ENCODE results near the gene PLA2G4B. TPM values are rescaled to one million over a fixed set of nuclear protein-coding genes. Genes with fewer than 3 reads are reported as not detected.

Gene PLA2G4B
- total RNA-seq, 2 experiments from 2014 or later: 21.5 to 26.0 TPM

DNA sequence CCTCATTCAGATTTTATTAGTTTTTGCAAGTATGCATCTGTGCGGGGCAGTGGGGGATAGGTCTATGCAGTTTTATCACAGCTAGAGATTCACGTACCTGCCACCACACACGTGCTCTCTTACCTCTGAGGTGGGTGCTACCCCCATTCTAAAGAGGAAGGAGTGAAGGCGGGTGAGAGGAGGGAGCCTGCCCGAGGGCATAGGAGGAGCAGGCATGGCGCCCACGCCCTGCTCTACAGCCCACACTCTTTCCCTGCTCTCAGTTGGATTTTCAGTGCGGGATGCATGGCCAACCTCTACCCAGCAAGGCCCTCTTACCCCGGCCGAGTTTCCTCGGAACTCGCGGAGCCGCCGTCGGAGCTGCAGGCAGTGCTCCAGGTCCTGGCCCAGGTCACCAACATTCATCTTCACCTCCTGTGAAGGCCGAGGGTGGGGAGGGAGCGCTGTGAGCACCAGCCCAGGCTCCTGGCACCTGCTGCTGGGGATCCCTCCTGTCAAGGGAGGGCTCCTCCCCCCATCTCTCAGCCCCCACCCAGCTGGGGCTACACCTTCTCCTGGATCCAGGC lies 26.9 kb downstream of the PLA2G4B start:
- POLR2A ChIA-PET: interaction anchor here (0.6 kb wide), 1 partner anchor 246 kb away, joined by 3 read pairs; no protein-coding TSS in a partner anchor
- H3K4me3 Mint-ChIP-seq: no peak overlapping the region
- H3K36me3 Mint-ChIP-seq: no peaks in the 10 kb centered on the region
- peaks cover 1% of the 10 kb centered on the region for H3K27me3 Mint-ChIP-seq
- no peak for ATAC-seq (ENCODE audit: low read depth)
- peaks cover 2% of the 10 kb centered on the region for H3K4me1 Mint-ChIP-seq
- no peak overlapping the region for H3K27ac Mint-ChIP-seq
- no peak for DNase-seq
- no peaks in the 10 kb centered on the region for H3K9me3 Mint-ChIP-seq

GRCh38 chr15:41866263-41866703 lies 27.6 kb downstream of the PLA2G4B start:
- H3K27ac Mint-ChIP-seq: no peak overlapping the region
- ATAC-seq (ENCODE audit: low read depth) (no peak), DNase-seq (no peak)
- H3K4me1 Mint-ChIP-seq: peaks cover 7% of the 10 kb centered on the region
- peaks cover 1% of the 10 kb centered on the region for H3K27me3 Mint-ChIP-seq
- POLR2A ChIA-PET: no interaction called here
- no peaks in the 10 kb centered on the region for H3K36me3 Mint-ChIP-seq
- H3K4me3 Mint-ChIP-seq: no peak overlapping the region
- no peaks in the 10 kb centered on the region for H3K9me3 Mint-ChIP-seq

DNA sequence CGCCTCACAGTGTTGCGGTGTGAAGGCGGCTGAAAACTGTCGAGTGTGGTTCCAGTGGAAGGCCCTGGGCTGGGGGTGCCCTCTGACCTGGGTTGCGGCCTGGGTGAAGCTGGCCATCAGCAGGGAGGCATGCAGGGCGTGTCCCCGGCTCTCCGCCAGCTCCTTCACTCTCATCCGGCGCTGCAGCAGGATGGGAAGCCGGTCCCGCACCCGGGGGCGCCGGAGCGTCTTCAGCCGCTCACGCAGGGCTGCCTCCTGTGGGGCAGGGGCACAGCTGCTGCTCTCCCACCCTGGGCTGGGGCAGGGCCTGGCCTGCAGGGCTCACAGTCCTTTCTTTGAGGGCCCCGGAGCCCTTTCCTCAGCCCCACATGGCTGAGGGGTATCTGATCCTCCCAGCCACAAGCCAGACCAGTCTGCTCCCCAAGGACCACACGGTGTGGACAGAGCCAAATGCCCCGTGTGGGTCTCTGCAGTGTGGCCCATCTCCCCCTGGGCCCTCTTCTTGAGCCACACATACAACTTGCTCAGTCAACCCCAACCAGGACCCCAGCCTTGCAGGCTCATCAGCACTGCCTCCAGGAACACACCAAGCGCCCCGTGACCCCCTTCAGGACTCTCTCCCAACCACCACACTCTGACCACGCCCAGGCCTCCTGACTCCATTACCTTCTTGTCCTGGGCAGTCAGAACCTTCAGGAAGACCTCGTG lies 28.4 kb downstream of the PLA2G4B start:
- no peaks in the 10 kb centered on the region for H3K36me3 Mint-ChIP-seq
- H3K27ac Mint-ChIP-seq: no peak overlapping the region
- peaks cover 7% of the 10 kb centered on the region for H3K4me1 Mint-ChIP-seq
- H3K27me3 Mint-ChIP-seq: peaks cover 1% of the 10 kb centered on the region
- ATAC-seq (ENCODE audit: low read depth) (no peak), DNase-seq (no peak)
- POLR2A ChIA-PET: no interaction called here
- no peaks in the 10 kb centered on the region for H3K9me3 Mint-ChIP-seq
- H3K4me3 Mint-ChIP-seq: no peak overlapping the region

GRCh38 chr15:41868321-41868720 lies 29.7 kb downstream of the PLA2G4B start:
- DNase-seq (no peak), ATAC-seq (ENCODE audit: low read depth) (no peak)
- no peak overlapping the region for H3K27ac Mint-ChIP-seq
- H3K4me1 Mint-ChIP-seq: peaks cover 7% of the 10 kb centered on the region
- no peaks in the 10 kb centered on the region for H3K9me3 Mint-ChIP-seq
- H3K36me3 Mint-ChIP-seq: no peaks in the 10 kb centered on the region
- peaks cover 1% of the 10 kb centered on the region for H3K27me3 Mint-ChIP-seq
- no peak overlapping the region for H3K4me3 Mint-ChIP-seq
- POLR2A ChIA-PET: no interaction called here

GRCh38 chr15:41869770-41870688 lies 31.4 kb downstream of the PLA2G4B start:
- Mint-ChIP-seq H3K36me3 (no peaks in the 10 kb centered on the region), H3K9me3 (no peaks in the 10 kb centered on the region), H3K27ac (peak overlapping the region; percentile 89), H3K27me3 (no peaks in the 10 kb centered on the region), H3K4me3 (no peak overlapping the region), H3K4me1 (peaks cover 7% of the 10 kb centered on the region)
- POLR2A ChIA-PET: interaction anchor here (0.8 to 2.7 kb wide), 9 partner anchors 9 to 96 kb away, joined by 3 to 11 read pairs (median 4); partner anchors contain the start of genes JMJD7 and MAPKBP1
- no peak for ATAC-seq (ENCODE audit: low read depth)
- no peak for DNase-seq

DNA sequence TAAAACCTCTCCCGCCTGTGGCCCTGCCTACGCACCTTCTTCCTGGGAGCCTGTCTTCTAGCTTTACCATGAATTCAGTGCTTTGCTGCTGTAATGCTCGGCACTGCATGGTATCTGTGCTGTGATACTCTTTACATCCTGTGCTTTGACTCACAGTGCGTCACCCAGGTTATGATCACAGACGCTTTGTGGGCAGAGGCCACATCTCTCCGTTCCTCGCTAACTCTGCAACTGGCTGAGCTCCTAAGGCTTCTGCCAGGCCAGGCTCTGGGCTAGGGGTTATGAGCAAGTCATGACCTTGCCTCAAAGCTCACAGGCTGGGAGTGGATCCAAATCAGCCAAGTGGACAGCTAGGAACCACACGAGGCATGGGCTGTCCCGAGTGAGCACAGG lies 32.0 kb downstream of the PLA2G4B start:
- Mint-ChIP-seq H3K27ac (peak overlapping the region; percentile 89), H3K36me3 (no peaks in the 10 kb centered on the region), H3K9me3 (no peaks in the 10 kb centered on the region), H3K4me1 (peaks cover 7% of the 10 kb centered on the region), H3K27me3 (no peaks in the 10 kb centered on the region), H3K4me3 (peak overlapping the region; percentile 29)
- DNase-seq (peak; percentile 50), ATAC-seq (ENCODE audit: low read depth) (peak; percentile 97)
- POLR2A ChIA-PET: interaction anchor here (0.8 to 2.7 kb wide), 9 partner anchors 10 to 96 kb away, joined by 3 to 11 read pairs (median 4); partner anchors contain the start of genes JMJD7 and MAPKBP1

- Mint-ChIP-seq H3K27ac (peak overlapping the region; percentile 89), H3K36me3 (no peaks in the 10 kb centered on the region), H3K4me1 (peaks cover 7% of the 10 kb centered on the region), H3K27me3 (no peaks in the 10 kb centered on the region), H3K4me3 (no peak overlapping the region), H3K9me3 (no peaks in the 10 kb centered on the region)
- DNase-seq (no peak), ATAC-seq (ENCODE audit: low read depth) (no peak)
- POLR2A ChIA-PET: interaction anchor here (0.8 to 2.7 kb wide), 7 partner anchors 10 to 97 kb away, joined by 3 to 11 read pairs (median 5); partner anchors contain the start of genes JMJD7 and MAPKBP1
Observed at GRCh38 chr15:41871175-41871905, 32.7 kb downstream of the PLA2G4B start.

DNA sequence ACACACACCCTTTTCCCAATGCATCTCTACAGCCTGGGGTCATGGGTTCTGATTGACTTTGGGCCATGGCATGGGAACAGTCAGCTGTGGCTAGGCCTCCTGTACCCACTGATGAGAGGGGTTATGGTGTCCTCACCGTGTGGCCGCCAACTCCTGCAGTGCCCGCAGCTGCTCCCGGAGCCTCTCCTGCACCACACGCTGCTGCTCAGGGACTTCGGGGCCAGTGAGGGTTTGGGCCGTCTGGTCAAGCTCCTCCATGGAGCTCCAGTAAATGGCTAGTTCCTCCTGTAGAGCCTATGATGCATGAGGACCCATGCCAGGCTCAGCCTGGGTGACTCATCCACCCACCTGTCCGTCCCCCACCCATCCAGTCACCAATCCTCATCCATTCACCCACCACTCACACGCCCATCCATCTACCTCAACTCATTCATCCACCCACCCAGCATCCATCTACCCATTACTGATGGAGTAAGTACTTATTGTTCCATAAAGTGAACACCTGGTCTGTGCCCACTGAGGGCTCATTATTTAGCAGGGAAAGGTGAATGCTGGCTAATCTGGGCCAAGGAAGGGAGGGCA lies 33.6 kb downstream of the PLA2G4B start:
- POLR2A ChIA-PET: no interaction called here
- H3K27ac Mint-ChIP-seq: no peak overlapping the region
- DNase-seq: no peak
- no peak for ATAC-seq (ENCODE audit: low read depth)
- peaks cover 7% of the 10 kb centered on the region for H3K4me1 Mint-ChIP-seq
- no peak overlapping the region for H3K4me3 Mint-ChIP-seq
- H3K27me3 Mint-ChIP-seq: no peaks in the 10 kb centered on the region
- no peaks in the 10 kb centered on the region for H3K36me3 Mint-ChIP-seq
- H3K9me3 Mint-ChIP-seq: no peaks in the 10 kb centered on the region

GRCh38 chr15:41873711-41874110 lies 35.1 kb downstream of the PLA2G4B start:
- DNase-seq: no peak
- H3K27me3 Mint-ChIP-seq: no peaks in the 10 kb centered on the region
- ATAC-seq (ENCODE audit: low read depth): no peak
- H3K27ac Mint-ChIP-seq: no peak overlapping the region
- no peaks in the 10 kb centered on the region for H3K36me3 Mint-ChIP-seq
- H3K4me1 Mint-ChIP-seq: peaks cover 7% of the 10 kb centered on the region
- H3K9me3 Mint-ChIP-seq: no peaks in the 10 kb centered on the region
- no peak overlapping the region for H3K4me3 Mint-ChIP-seq
- POLR2A ChIA-PET: no interaction called here

GRCh38 chr15:41874736-41875135 lies 36.1 kb downstream of the PLA2G4B start:
- no peak for ATAC-seq (ENCODE audit: low read depth)
- Mint-ChIP-seq H3K4me3 (no peak overlapping the region), H3K27ac (no peak overlapping the region), H3K9me3 (no peaks in the 10 kb centered on the region), H3K27me3 (no peaks in the 10 kb centered on the region), H3K4me1 (peaks cover 7% of the 10 kb centered on the region), H3K36me3 (no peaks in the 10 kb centered on the region)
- no peak for DNase-seq
- POLR2A ChIA-PET: no interaction called here

DNA sequence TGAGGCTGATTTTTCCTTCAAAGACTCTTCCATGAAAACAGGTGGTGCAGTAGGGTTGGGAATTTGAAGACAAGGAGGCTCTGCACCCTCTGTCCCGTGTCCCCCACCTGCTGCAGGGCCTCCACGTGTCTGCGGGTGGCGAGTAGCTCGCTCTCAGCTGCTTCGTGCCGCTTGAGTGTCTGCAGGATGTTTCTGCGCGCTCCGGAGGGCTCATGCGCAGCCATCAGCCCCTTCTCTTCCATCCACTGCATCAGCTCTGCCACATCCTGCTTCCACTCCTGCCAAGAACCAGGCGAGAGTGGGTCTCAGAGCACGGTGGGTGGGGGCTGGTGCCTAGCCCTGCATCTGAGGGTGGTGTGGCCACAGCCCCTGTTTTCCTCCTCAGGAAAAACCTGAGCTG lies 37.4 kb downstream of the PLA2G4B start:
- Mint-ChIP-seq H3K4me1 (peaks cover 2% of the 10 kb centered on the region), H3K27ac (no peak overlapping the region), H3K9me3 (no peaks in the 10 kb centered on the region), H3K4me3 (no peak overlapping the region), H3K36me3 (no peaks in the 10 kb centered on the region), H3K27me3 (peaks cover 6% of the 10 kb centered on the region)
- ATAC-seq (ENCODE audit: low read depth) (no peak), DNase-seq (no peak)
- POLR2A ChIA-PET: interaction anchor here (2.1 kb wide), 1 partner anchor 19 kb away, joined by 8 read pairs; no protein-coding TSS in a partner anchor

DNA sequence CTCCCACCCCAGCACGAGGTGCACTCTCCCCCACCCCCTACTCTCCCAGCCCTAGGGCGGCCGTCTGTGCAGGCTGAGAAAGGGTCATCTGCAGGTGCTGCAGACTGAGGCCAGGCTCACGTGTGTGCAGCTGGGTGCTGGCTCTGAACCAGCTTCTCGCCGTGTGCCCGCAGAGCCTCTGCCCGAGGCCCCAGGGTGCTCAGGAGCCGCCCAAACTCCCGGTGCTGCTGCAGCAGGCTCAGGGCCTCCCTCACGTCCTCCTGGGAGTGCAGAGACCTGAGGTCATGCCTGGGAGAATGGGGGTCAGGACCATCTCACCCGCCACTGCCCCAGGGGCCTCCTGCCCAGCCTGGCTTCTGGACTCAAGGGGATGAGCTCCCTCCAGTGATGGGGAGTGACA lies 38.0 kb downstream of the PLA2G4B start:
- H3K9me3 Mint-ChIP-seq: no peaks in the 10 kb centered on the region
- H3K4me3 Mint-ChIP-seq: no peak overlapping the region
- ATAC-seq (ENCODE audit: low read depth) (no peak), DNase-seq (no peak)
- no peak overlapping the region for H3K27ac Mint-ChIP-seq
- no peaks in the 10 kb centered on the region for H3K4me1 Mint-ChIP-seq
- POLR2A ChIA-PET: interaction anchor here (2.1 kb wide), 1 partner anchor 18 kb away, joined by 8 read pairs; no protein-coding TSS in a partner anchor
- peaks cover 13% of the 10 kb centered on the region for H3K27me3 Mint-ChIP-seq
- H3K36me3 Mint-ChIP-seq: no peaks in the 10 kb centered on the region
